Endometrium (tissue), 2 donors: ENCODE measurements around the gene IL2RA.
"Not testable (repeated sequence)": the region's sequence is repeated elsewhere in the genome, so short reads cannot be mapped to it uniquely, and the experiment has no call there.

Experiments used
- FAIRE-seq: peaks from 2 replicates; lab custom pipeline; 2012; peaks lifted over from hg19 to GRCh38; lab: Jason Lieb, UNC
- donor health status: control.
- donor health status: control.

The IL2RA gene

GRCh38 chr10:6056411-6057135, 5.6 kb downstream of the IL2RA start:
- FAIRE-seq, result no peak

DNA sequence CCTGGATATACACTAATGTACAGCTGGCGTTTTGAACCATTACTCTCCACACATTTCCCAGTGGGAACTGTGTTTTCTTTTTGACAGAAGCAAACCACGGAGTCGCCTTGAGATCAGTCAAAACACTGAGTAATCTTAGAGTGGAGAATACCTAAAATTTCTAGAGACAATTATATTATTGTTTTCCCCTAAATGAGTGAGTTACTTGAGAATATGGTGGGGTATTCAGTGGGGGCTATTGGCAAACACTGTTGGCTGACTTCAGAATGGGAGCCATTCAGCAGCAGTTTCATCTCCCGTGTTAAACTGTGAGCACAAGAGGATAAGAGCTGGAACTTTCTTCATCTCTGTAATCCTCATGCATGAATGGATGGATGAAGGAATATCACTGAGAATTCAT, 6.2 kb downstream of the IL2RA start:
- no peak for FAIRE-seq

GRCh38 chr10:6054884-6055283, 7.3 kb downstream of the IL2RA start:
- no peak for FAIRE-seq

DNA sequence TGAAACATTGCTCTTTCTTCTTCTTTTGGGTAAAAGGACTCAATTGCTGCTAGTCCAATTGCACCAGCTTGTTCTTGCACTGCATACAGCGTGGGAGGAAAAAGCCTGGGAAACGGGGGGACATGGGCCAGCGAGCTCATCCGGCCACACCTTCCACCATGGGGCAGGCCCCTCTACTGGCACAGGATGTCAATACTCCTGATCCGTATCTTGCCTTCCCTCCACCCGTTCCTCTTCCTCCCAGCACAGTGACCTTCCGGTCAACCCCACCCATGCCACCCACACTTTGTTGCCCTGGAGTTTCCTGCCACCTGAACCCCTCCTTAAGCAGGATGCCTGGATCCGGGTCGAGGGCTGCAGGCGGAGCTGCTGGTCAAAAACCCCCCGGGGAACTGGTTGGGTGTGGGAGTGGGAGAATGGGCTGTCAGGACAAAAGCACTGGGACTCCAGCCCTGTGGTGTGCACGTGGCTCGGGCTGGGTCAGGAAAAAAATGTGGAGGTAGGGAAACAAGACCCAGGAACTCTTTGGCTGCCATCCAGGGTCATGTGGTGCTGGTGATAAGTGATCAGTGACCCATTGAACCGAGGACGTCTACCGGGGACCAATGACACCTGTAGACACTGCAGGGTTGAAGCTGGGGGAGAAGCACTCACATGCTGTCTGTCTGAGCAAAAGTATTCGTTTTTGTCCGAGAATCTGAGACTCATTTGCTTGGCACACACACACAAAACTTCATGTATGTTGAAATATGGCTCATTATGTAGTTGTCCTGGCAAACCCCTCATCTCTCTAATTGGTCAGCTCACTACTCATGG, 8.1 kb downstream of the IL2RA start:
- FAIRE-seq, result no peak

DNA sequence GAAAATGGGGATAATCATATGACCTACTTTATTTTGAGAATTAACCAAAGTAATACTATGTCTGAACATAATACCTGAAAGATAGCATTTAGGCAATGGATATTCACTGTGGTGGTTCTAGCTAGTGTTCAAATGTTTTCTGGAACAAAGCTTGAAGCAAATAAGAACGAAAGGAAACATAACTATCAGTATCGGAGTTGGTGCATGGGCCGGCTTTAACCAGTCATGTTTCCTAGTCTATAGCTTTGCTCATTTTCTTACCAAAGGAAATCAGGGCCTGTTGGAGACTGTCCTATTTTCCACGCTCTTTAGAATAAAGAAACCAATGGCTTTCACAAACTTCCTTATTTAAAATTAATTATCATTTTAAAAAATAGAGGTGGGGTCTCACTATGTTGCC, 8.9 kb downstream of the IL2RA start:
- no peak for FAIRE-seq

- FAIRE-seq, result no peak
Observed at GRCh38 chr10:6052247-6053221, 9.6 kb downstream of the IL2RA start.

DNA sequence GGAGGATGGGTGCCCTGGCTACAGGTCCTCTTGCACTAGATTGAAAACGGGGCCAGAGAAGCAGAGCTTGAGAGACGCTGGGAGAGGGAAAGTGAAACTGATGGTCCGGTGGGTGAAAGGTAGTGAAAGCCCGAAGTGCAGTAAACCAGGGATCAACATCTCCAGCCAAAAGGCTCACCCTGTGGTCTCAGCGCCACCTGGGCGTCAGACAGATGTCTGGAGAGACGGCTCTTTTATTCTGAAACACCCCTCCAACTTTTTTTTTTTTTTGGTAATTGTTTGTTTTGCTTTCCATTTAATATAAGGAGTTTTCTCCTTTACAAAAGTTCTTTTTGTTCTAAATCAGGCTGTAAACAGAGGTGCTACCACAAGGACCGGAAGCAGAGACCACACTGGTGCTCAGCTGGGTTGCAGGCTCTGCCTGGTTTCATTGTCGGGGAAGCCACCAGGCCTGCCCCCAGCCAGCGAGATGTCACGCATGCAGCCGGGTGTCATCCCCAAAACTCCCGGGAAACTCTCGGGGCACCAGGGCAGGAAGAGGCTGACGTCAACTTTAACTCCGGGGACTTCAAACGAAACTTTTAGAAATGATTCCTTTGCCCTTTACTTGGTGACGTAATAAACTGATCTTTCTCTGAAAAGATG, 11.2 kb downstream of the IL2RA start:
- FAIRE-seq, result peak; percentile 78

- no peak for FAIRE-seq
Observed at GRCh38 chr10:6049031-6049400, 13.2 kb downstream of the IL2RA start.

GRCh38 chr10:6048281-6049030, 13.7 kb downstream of the IL2RA start:
- no peak for FAIRE-seq

DNA sequence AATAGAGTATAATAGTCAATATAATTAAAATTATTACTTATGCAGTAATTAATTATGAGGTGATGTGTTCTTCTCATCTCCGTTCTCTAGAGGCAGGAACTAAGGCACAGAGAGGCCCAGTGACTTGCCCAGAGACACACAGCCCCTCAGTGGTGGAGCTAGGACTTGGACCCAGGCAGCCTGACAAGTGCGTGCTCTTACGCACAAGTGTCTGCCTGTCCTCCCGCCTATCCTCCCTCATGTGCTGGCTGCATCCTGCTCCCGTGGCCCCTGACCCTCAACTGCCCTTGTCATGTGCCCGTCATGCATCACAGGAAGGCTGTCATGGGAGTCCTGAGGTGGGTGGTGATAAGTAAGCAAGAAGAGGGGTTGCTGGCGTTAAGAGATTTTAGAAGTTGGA, 14.3 kb downstream of the IL2RA start:
- no peak for FAIRE-seq

DNA sequence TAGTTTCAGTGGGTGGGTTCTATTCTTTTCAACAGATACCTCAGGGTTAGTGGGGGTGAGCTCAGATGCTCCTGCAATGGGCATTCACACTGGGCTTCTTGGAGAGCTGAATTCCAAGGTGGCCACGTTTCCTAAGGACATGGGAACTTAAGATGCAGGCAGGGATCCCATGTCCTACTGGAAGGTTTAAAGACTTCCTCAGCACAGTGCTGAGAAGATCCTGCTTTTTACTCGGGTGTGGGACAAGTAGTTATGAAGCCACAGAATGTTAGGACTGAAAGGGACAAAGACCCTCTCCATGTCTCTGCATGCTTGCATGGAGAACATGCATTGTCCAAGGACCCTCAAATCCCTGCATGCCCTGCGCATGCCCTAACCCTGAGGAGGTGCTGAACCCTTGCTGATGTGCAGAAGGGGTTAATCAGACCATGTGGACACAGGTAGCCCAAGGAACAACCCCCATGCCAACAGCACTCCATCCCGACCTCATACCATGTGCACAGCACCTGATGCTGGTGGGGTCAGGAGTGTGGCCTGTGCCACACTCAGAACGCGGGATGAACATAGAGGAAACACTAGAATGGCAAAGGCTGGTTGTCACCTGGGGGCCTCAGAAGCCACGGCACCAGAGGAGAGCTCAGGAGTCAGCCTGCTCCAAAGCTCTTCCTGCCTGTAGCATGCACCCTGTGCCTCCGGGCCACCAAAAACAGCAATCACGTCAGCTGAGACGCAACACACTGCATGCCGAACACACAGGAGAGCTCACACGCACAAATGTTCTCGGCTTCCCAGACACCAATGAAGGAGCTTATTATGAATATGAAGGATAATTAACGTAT, 15.2 kb downstream of the IL2RA start:
- no peak for FAIRE-seq

GRCh38 chr10:6045878-6046772, 16.0 kb downstream of the IL2RA start:
- FAIRE-seq, result no peak

DNA sequence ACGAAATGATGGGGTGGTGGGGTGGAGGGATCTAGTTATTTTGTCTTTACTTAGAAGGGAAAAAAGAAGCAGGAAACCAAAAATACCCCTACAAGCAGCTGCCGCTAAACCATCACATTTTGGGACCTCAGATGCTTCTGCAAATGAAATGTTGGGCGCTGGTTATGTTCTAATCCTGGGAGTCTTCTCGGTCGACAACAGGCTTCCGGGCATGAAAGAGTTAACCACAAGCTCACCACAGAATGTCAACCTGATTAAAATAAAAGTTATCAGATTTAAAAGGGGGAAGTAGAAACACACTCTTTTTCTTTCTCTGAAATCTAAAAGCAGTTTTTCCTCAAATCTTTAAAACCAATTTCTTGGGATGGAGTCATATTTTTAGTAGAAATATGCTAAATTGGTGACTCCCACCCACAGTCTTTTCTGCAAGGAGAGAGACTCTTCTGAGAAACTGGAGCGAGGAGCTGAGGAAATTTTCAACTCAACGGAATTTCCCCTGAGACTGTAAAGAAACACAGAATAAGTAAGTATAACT, 16.8 kb downstream of the IL2RA start:
- no peak for FAIRE-seq

DNA sequence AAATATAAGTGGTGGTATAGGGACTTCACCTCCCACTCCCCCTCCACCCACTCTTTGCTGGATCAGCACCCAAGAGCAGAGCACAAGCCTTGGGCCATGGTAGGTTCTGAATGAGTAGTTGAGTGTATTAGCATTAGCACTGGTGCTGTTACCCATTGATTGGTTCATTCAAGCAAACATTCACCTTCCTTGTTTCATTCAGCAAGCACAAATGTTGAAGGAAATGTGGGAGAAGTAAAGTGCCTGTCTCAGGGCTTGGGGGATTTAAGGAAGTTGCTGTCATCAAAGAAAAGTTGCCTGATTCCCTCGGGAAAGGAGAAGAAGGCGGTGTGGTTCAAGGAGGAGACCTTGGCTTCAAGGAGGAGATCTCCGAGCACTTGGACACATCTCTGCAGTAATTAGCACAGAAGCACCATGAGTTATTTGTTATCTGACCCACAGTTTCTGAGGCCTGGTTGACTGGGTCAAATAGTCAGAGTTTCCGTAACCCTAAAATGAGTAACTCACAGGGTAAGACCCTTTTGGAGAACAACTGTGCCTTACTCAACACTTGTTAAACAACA, 17.3 kb downstream of the IL2RA start:
- no peak for FAIRE-seq

DNA sequence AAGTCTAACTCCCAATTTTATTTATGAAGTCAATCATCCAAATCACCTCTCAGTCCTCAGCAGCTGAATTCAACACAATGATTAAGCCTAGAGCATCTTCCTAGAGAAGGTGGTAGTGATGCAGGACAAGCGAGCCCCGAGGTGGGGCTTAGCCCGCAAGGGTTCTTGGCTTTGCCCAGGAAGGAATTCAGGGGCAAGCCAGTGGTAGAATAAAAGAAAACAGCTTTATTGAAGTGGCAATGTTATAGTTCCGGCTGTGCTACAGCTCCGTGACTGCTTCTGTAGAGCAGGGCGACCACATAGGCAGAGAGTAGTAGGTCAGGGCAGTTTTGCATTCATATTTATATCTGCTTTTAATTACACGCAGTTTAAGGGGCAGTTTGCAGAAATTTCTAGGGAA, 18.1 kb downstream of the IL2RA start:
- no peak for FAIRE-seq

- FAIRE-seq, result not testable (repeated sequence)
Observed at GRCh38 chr10:6043377-6043776, 18.8 kb downstream of the IL2RA start.

DNA sequence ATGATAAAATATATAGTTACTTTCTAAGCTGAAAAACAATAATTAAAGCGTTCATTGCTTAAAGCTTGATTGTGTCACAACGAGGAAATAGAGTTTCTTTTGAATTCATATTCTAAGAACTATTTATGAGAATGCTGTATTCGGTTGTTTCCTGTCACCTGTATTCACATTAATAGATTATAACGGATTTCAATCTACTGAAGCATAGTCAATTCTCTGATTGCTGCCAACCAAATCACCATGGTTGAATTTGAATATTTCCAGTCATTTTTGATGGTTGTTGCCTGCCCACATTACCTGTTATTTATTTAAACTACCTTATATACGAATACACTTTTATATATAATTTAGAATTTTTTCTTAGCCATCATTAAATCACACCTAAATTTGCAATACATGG, 22.0 kb downstream of the IL2RA start:
- no peak for FAIRE-seq

DNA sequence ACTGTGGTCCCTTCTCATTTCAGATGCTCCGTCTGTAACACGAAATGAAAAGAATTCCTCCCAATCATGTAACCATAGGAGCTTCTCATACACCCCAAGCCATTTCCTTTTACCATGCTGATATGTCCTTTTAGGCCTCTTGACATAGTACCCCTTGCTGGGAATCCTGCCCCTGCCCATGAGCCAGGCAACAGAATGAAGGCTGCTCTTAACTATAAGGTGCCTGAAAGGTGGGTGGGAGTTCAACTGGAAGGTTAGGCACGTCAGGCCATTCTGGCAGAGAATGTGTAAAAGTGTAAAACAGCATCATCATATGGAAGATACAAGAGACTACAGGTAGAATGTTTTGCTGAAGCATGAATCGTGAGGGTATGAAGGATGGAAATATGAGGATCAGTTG, 22.5 kb downstream of the IL2RA start:
- no peak for FAIRE-seq
